Sigmoid colon (tissue), 4 donors: ENCODE measurements around the gene SV2B.

Experiments
- POLR2A ChIP-seq, 2 donors: fragments of 450-650 bp; IDR thresholded peaks; one replicate each; pipeline ENCODE4 v1.6.1; 2016; ENCODE audit warnings: antibody characterized with exemption in 2 of 2, mild to moderate bottlenecking in 2 of 2, moderate library complexity in 2 of 2
- POLR2AphosphoS5 ChIP-seq, 4 donors: sonication (generic); formaldehyde crosslinking; IDR thresholded peaks; one replicate each; pipeline ENCODE4 v1.6.1; 2017; ENCODE audit warnings: antibody characterized with exemption in 4 of 4
- TF ChIP-seq, protein P1 (sequence below), 4 experiments: fragments of 450-650 bp in 3 of 4; fragments of 200-600 bp in 1 of 4; IDR thresholded peaks; one replicate each; pipeline ENCODE4 v1.5.1; 2016 to 2019; ENCODE audit warnings: antibody characterized with exemption in 4 of 4, mild to moderate bottlenecking in 3 of 4, moderate library complexity in 2 of 4

DNA sequence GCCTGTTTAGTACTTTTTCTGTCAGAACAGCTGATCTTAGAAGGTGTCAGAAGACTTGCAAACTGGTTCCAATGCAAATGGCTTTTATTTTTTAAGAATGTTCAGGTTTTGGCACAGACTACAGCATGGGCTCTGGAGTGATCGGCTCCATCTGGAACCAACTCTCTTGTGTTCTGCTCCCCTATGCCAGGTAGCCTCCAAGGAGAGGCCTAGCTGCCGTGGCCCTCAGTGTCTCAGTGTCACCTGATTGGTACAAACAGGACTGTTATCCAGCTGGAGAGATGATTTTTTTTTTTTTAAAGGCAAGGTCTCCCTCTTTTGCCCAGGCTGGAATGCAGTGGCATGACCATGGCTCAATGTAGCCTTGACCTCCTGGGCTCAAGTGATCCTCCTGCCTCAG is 183.1 kb downstream of the SV2B start:
- TF ChIP-seq, protein P1, sequence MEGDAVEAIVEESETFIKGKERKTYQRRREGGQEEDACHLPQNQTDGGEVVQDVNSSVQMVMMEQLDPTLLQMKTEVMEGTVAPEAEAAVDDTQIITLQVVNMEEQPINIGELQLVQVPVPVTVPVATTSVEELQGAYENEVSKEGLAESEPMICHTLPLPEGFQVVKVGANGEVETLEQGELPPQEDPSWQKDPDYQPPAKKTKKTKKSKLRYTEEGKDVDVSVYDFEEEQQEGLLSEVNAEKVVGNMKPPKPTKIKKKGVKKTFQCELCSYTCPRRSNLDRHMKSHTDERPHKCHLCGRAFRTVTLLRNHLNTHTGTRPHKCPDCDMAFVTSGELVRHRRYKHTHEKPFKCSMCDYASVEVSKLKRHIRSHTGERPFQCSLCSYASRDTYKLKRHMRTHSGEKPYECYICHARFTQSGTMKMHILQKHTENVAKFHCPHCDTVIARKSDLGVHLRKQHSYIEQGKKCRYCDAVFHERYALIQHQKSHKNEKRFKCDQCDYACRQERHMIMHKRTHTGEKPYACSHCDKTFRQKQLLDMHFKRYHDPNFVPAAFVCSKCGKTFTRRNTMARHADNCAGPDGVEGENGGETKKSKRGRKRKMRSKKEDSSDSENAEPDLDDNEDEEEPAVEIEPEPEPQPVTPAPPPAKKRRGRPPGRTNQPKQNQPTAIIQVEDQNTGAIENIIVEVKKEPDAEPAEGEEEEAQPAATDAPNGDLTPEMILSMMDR (IDR thresholded peaks at IDR 0.05): no peak
- TF ChIP-seq POLR2AphosphoS5 (IDR thresholded peaks at IDR 0.05) (no peak), POLR2A (IDR thresholded peaks at IDR 0.05) (no peak)
